Tibial nerve (tissue), 3 donors: ENCODE measurements around the gene ENPP5.

Experiments used
- CTCF ChIP-seq, 5 experiments: fragments of 200-600 bp in 3 of 5; fragments of 450-650 bp in 2 of 5; sonication (generic) in 3 of 5; IDR thresholded peaks; one replicate each; pipeline ENCODE4 v1.5.1; 2016 to 2019; ENCODE audit warnings: antibody characterized with exemption in 5 of 5, mild to moderate bottlenecking in 3 of 5, moderate library complexity in 2 of 5
- POLR2A ChIP-seq, 2 donors: fragments of 450-650 bp; IDR thresholded peaks; one replicate each; pipeline ENCODE4 v1.6.1; 2017; ENCODE audit warnings: antibody characterized with exemption in 2 of 2, mild to moderate bottlenecking in 2 of 2, moderate library complexity in 2 of 2

DNA sequence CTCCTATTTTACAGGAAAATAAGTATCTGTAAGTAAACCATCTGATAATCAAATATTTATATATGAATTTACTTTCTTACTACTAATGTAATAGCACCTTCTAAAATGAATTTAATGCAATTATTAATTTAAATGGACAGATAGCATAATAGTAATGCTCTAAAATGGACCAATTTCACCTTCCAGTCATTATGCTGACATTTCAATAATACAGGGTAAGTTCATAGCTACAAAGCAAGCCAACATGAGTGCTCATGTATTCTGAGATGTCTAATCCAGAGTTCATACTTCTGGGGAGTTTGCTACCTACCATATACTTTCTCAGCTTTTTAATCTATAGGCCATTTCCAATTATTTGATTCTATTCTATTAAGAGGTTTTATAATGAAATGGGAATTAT, 11.6 kb downstream of the ENPP5 start:
- TF ChIP-seq CTCF (IDR thresholded peaks at IDR 0.05) (no peak), POLR2A (IDR thresholded peaks at IDR 0.05) (no peak)
